Coronary artery (tissue), 2 donors: ENCODE measurements around the gene ZNF154.

ENCODE experiments used
- DNase-seq: peaks from one replicate; pipeline ENCODE4 v3.0.0-alpha.2; 2017; ENCODE audit warnings: low spot score
- H3K27ac ChIP-seq, 2 donors: fragments of 200-600 bp; sonication (generic); one replicate each; pipeline ENCODE4 v1.5.1; 2016 to 2019
- H3K4me3 ChIP-seq: fragments of 200-600 bp; sonication (generic); 2 replicates; pipeline ENCODE4 v1.5.1; 2016; ENCODE audit warnings: mild to moderate bottlenecking, moderate library complexity
- CTCF ChIP-seq: fragments of 200-600 bp; sonication (generic); IDR thresholded peaks from one replicate; pipeline ENCODE4 v1.5.1; 2019; ENCODE audit warnings: antibody characterized with exemption

ZNF154 gene

GRCh38 chr19:57708641-57709361 is at the start of gene ZNF154:
TSS of gene ZNF154 (minus strand) at chr19:57709204. CDS start at chr19:57708971, 233 bp downstream.
- no peak for TF ChIP-seq CTCF
- peak within 1 kb of the TSS; percentile 66 for H3K4me3 ChIP-seq
- DNase-seq, result no peak
- H3K27ac ChIP-seq, result peak within 1 kb of the TSS; percentile 30 to 72

- H3K27ac ChIP-seq, result no peak overlapping the region
- no peak overlapping the region for H3K4me3 ChIP-seq
- no peak for TF ChIP-seq CTCF
- DNase-seq, result no peak
Observed at GRCh38 chr19:57757941-57758340, 48.9 kb upstream of the ZNF154 start.

- no peak for TF ChIP-seq CTCF
- DNase-seq, result no peak
- Histone ChIP-seq H3K4me3 (peak overlapping the region; percentile 45), H3K27ac (no peak overlapping the region)
Observed at GRCh38 chr19:57755031-57755430, 46.0 kb upstream of the ZNF154 start.

- Histone ChIP-seq H3K27ac (no peak overlapping the region), H3K4me3 (peak overlapping the region; percentile 45)
- TF ChIP-seq CTCF, result no peak
- DNase-seq, result no peak
Observed at GRCh38 chr19:57754091-57754673, 45.2 kb upstream of the ZNF154 start.

- DNase-seq, result no peak
- no peak for TF ChIP-seq CTCF
- peak overlapping the region; percentile 92 for H3K4me3 ChIP-seq
- no peak overlapping the region for H3K27ac ChIP-seq
Observed at GRCh38 chr19:57748029-57748428, 39.0 kb upstream of the ZNF154 start.

- Histone ChIP-seq H3K27ac (no peak overlapping the region), H3K4me3 (peak overlapping the region; percentile 92)
- TF ChIP-seq CTCF, result no peak
- no peak for DNase-seq
Observed at GRCh38 chr19:57747472-57747807, 38.4 kb upstream of the ZNF154 start.
